ENCODE measurements around the gene KLHL22.
"Not testable (repeated sequence)": the region's sequence is repeated elsewhere in the genome, so short reads cannot be mapped to it uniquely, and the experiment has no call there.

The KLHL22 gene

GRCh38 chr22:20472629-20473442, 22.8 kb downstream of the KLHL22 start:
- Histone ChIP-seq H3K9me3 (ENCODE audit: low read depth, low read length) (no peaks in the 10 kb centered on the region), H3K4me3 (no peak overlapping the region), H3K36me3 (ENCODE audit: insufficient read depth, low read length) (no peaks in the 10 kb centered on the region; the same call in 1 of the 2 replicates), H3K9ac (ENCODE audit: insufficient read length) (no peak overlapping the region), H3K27ac (no peak overlapping the region)
- no peak for TF ChIP-seq FOXP2 (optimal IDR thresholded peaks at IDR 0.05; ENCODE audit: control extremely low read depth, extremely low read length, insufficient read depth)
- TF ChIP-seq EZH2 (IDR thresholded peaks at IDR 0.05) = no peak
- TF ChIP-seq POLR2AphosphoS5 (IDR thresholded peaks at IDR 0.05; ENCODE audit: borderline replicate concordance, low read depth, low read length) = no peak
- no peak for DNase-seq (ENCODE audit: low read depth, low spot score)

DNA sequence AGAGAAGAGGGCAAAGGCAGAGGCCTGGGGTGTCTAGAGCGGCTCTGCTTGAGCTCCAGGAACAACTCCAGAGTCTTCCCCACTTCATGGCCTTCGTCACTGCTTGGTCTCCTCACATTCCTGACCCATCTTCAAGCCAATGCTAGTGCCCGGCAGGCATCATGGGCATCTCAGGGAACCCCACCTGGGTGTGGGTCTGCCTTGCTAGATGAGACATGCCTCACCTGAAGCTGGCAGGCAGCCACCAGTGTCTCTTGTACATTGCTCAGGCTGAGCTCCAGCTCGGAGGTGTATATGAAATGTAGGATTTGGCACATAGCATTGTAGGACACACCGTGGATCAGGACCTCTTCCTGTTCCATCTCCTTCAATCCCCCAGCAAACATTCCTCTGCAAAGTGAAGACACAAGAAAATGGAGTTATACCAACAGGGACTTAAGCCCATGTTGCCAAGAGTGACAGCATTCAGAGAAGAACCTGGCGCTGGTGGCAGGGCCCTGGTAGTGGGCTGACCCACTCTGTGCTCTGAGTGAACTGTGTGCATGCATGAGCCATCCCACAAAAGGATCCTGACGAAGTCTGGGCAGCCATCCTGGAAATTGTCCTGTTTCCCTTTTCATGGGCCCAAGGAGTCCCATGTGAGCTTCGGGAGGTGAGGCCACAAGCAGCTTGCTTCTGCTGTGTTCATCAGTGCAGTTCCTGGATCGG, 24.3 kb downstream of the KLHL22 start:
- Histone ChIP-seq H3K27ac (no peak overlapping the region), H3K9me3 (ENCODE audit: low read depth, low read length) (no peaks in the 10 kb centered on the region), H3K9ac (ENCODE audit: insufficient read length) (no peak overlapping the region), H3K4me3 (no peak overlapping the region), H3K36me3 (ENCODE audit: insufficient read depth, low read length) (no peaks in the 10 kb centered on the region; the same call in 1 of the 2 replicates)
- TF ChIP-seq FOXP2 (optimal IDR thresholded peaks at IDR 0.05; ENCODE audit: control extremely low read depth, extremely low read length, insufficient read depth) (no peak), EZH2 (IDR thresholded peaks at IDR 0.05) (no peak), POLR2AphosphoS5 (IDR thresholded peaks at IDR 0.05; ENCODE audit: borderline replicate concordance, low read depth, low read length) (no peak)
- DNase-seq (ENCODE audit: low read depth, low spot score) = no peak

DNA sequence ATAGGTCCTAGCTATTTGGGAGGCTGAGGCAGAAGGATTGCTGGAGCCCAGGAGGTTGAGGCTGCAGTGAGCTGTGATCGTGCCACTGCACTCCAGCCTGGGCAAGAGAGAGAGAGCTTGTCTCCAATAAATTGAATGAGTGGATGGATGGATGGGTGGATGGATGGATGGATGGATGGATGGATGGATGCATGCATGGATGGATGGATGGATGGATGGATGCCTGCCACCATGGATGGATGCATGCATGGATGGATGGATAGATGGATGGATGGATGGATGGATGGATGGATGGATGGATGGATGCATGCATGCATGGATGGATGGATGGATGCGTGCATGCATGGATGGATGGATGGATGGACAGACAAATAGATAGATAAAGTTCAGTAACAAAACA, 25.1 kb downstream of the KLHL22 start:
- H3K4me3 ChIP-seq; H3K27ac ChIP-seq; H3K36me3 ChIP-seq (ENCODE audit: insufficient read depth, low read length); H3K9me3 ChIP-seq (ENCODE audit: low read depth, low read length); DNase-seq (ENCODE audit: low read depth, low spot score); H3K9ac ChIP-seq (ENCODE audit: insufficient read length): not testable (repeated sequence)

GRCh38 chr22:20469110-20469868, 26.3 kb downstream of the KLHL22 start:
- Histone ChIP-seq H3K27ac (no peak overlapping the region), H3K36me3 (ENCODE audit: insufficient read depth, low read length) (no peaks in the 10 kb centered on the region; the same call in 1 of the 2 replicates), H3K4me3 (no peak overlapping the region), H3K9ac (ENCODE audit: insufficient read length) (no peak overlapping the region), H3K9me3 (ENCODE audit: low read depth, low read length) (no peaks in the 10 kb centered on the region)
- TF ChIP-seq POLR2AphosphoS5 (IDR thresholded peaks at IDR 0.05; ENCODE audit: borderline replicate concordance, low read depth, low read length) = no peak
- TF ChIP-seq FOXP2 (optimal IDR thresholded peaks at IDR 0.05; ENCODE audit: control extremely low read depth, extremely low read length, insufficient read depth) = no peak
- TF ChIP-seq EZH2 (IDR thresholded peaks at IDR 0.05) = no peak
- no peak for DNase-seq (ENCODE audit: low read depth, low spot score)

DNA sequence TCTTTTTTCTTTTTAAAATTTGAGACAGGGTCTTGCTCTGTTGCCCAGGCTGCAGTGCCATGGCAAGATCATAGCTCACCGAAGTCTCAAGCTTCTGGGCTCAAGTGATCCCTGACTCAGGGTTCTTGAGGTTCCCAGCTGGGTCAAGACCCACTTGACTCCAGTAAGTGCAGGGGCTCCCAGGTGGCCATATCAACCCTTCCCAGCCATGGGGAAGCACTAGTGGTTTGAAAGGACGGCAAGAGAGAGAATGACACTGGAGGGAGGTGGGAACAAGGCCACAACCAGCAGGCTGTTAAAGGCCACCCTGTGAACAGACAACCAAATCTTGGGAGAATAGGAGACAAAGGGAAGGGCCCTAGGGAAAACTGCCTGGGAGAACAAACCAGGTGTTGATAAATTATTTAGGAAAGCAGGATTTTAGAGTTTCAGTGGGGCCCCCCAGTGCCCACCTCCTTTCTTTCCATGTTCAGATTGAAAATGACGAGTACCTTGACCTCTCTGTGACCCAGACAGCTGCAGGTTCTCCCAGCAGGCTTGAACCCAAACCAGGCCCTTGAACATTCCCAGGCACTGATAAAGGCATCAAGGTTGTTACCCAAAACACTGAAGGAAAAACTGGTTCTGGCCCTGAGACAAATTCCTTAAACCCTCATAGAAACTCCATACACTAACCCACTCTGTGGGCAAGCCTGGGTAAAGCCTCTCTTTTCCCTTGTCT, 28.8 kb downstream of the KLHL22 start:
- no peak for DNase-seq (ENCODE audit: low read depth, low spot score)
- Histone ChIP-seq H3K9ac (ENCODE audit: insufficient read length) (no peak overlapping the region), H3K36me3 (ENCODE audit: insufficient read depth, low read length) (no peaks in the 10 kb centered on the region; the same call in 1 of the 2 replicates), H3K4me3 (no peak overlapping the region), H3K27ac (no peak overlapping the region), H3K9me3 (ENCODE audit: low read depth, low read length) (no peaks in the 10 kb centered on the region)
- TF ChIP-seq FOXP2 (optimal IDR thresholded peaks at IDR 0.05; ENCODE audit: control extremely low read depth, extremely low read length, insufficient read depth) (no peak), POLR2AphosphoS5 (IDR thresholded peaks at IDR 0.05; ENCODE audit: borderline replicate concordance, low read depth, low read length) (no peak)

GRCh38 chr22:20465759-20466077, 29.9 kb downstream of the KLHL22 start:
- DNase-seq (ENCODE audit: low read depth, low spot score) = no peak
- Histone ChIP-seq H3K4me3 (no peak overlapping the region), H3K9ac (ENCODE audit: insufficient read length) (no peak overlapping the region), H3K9me3 (ENCODE audit: low read depth, low read length) (no peaks in the 10 kb centered on the region), H3K27ac (no peak overlapping the region), H3K36me3 (ENCODE audit: insufficient read depth, low read length) (no peaks in the 10 kb centered on the region; the same call in 1 of the 2 replicates)
- TF ChIP-seq FOXP2 (optimal IDR thresholded peaks at IDR 0.05; ENCODE audit: control extremely low read depth, extremely low read length, insufficient read depth) (no peak), POLR2AphosphoS5 (IDR thresholded peaks at IDR 0.05; ENCODE audit: borderline replicate concordance, low read depth, low read length) (no peak), EZH2 (IDR thresholded peaks at IDR 0.05) (no peak)

- H3K36me3 ChIP-seq (ENCODE audit: insufficient read depth, low read length) = no peaks in the 10 kb centered on the region; the same call in 1 of the 2 replicates
- H3K27ac ChIP-seq = no peak overlapping the region
- no peak overlapping the region for H3K4me3 ChIP-seq
These were observed 30.5 kb downstream of the KLHL22 start for GRCh38 chr22:20464912-20465758.

More at GRCh38 chr22:20464912-20465758, 30.5 kb downstream of the KLHL22 start:
- no peak overlapping the region for H3K9ac ChIP-seq (ENCODE audit: insufficient read length)
- H3K9me3 ChIP-seq (ENCODE audit: low read depth, low read length) = no peaks in the 10 kb centered on the region
- TF ChIP-seq EZH2 (IDR thresholded peaks at IDR 0.05) (no peak), FOXP2 (optimal IDR thresholded peaks at IDR 0.05; ENCODE audit: control extremely low read depth, extremely low read length, insufficient read depth) (no peak), POLR2AphosphoS5 (IDR thresholded peaks at IDR 0.05; ENCODE audit: borderline replicate concordance, low read depth, low read length) (no peak)
- DNase-seq (ENCODE audit: low read depth, low spot score) = no peak
